HEK293 (cell line): Measurements from ENCODE around the gene NELL2.

Experiments used
- CTCF ChIA-PET: fragments of 350-600 bp; formaldehyde crosslinking; extraction: SDS; loops from one replicate; lab custom pipeline; 2021; ENCODE audit warnings: antibody characterized with exemption; lab: Yijun Ruan, JAX
- POLR2A ChIA-PET: fragments of 300-600 bp; formaldehyde crosslinking; extraction: SDS; loops from one replicate; lab custom pipeline; 2020; ENCODE audit warnings: antibody characterized with exemption, inconsistent platforms; lab: Yijun Ruan, JAX
- H3K27ac ChIP-seq: fragments of 200-500 bp; sonication (Bioruptor generic); 2 replicates; pipeline ENCODE4 v1.5.1; 2014; ENCODE audit warnings: low read depth, low read length, control low read depth, inconsistent platforms; ENCODE audit errors: extremely low read depth
- H3K36me3 ChIP-seq, 2 experiments: fragments of 200-500 bp in 1 of 2; sonication (Bioruptor generic) in 1 of 2; 1 replicate in 1 of 2; 2 replicates in 1 of 2; pipeline ENCODE4 v1.5.1; 2014 to 2017; ENCODE audit warnings: inconsistent platforms in 2 of 2, low read length in 2 of 2; ENCODE audit not compliant: control insufficient read depth in 2 of 2, insufficient read depth in 1 of 2
- H3K4me1 ChIP-seq: fragments of 200-500 bp; sonication (Bioruptor generic); 2 replicates; pipeline ENCODE4 v1.5.1; 2014; ENCODE audit warnings: mild to moderate bottlenecking, low read length, inconsistent platforms; ENCODE audit not compliant: control insufficient read depth, insufficient read depth
- H3K4me3 ChIP-seq: 2 replicates; pipeline ENCODE4 v1.5.1; 2011; ENCODE audit warnings: low read depth, mild to moderate bottlenecking, control low read depth, low read length, moderate library complexity
- H3K9me3 ChIP-seq: fragments of 200-500 bp; sonication (Bioruptor generic); 2 replicates; pipeline ENCODE4 v1.5.1; 2014; ENCODE audit warnings: low read depth, low read length, inconsistent platforms; ENCODE audit not compliant: control insufficient read depth, insufficient read depth
- AEBP2 ChIP-seq: fragments of 450-650 bp; formaldehyde crosslinking; IDR thresholded peaks from 2 replicates; pipeline ENCODE4 v1.5.1; 2016; ENCODE audit warnings: missing biosample characterization, missing genetic modification characterization, borderline replicate concordance
- HOXD13 ChIP-seq: sonication (generic); formaldehyde crosslinking; IDR thresholded peaks from 2 replicates; pipeline ENCODE4 v1.8.0; 2022; ENCODE audit warnings: missing genetic modification reagents, borderline replicate concordance
- MYNN ChIP-seq: fragments of 450-650 bp; formaldehyde crosslinking; IDR thresholded peaks from 2 replicates; pipeline ENCODE4 v1.5.1; 2016; ENCODE audit warnings: missing biosample characterization, missing genetic modification characterization, borderline replicate concordance
- OVOL3 ChIP-seq: fragments of 450-650 bp; formaldehyde crosslinking; IDR thresholded peaks from 2 replicates; pipeline ENCODE4 v1.5.1; 2016; ENCODE audit warnings: missing biosample characterization, missing genetic modification characterization
- PATZ1 ChIP-seq: fragments of 450-650 bp; formaldehyde crosslinking; IDR thresholded peaks from 2 replicates; pipeline ENCODE4 v1.5.1; 2016; ENCODE audit warnings: missing biosample characterization, missing genetic modification characterization
- RBAK ChIP-seq: fragments of 450-650 bp; formaldehyde crosslinking; IDR thresholded peaks from 2 replicates; pipeline ENCODE4 v1.5.1; 2016; ENCODE audit warnings: missing biosample characterization, missing genetic modification characterization
- SETDB1 ChIP-seq: IDR thresholded peaks from one replicate; pipeline ENCODE4 v1.6.1; 2017; ENCODE audit warnings: mild to moderate bottlenecking, low read length, moderate library complexity, mixed read lengths; ENCODE audit not compliant: insufficient read length
- SP7 ChIP-seq: fragments of 450-650 bp; formaldehyde crosslinking; IDR thresholded peaks from 2 replicates; pipeline ENCODE4 v1.5.1; 2016; ENCODE audit warnings: missing biosample characterization, missing genetic modification characterization
- ZBTB8A ChIP-seq: fragments of 450-650 bp; formaldehyde crosslinking; IDR thresholded peaks from 2 replicates; pipeline ENCODE4 v1.5.1; 2016; ENCODE audit warnings: missing biosample characterization, missing genetic modification characterization
- ZFP41 ChIP-seq: fragments of 450-650 bp; formaldehyde crosslinking; IDR thresholded peaks from 2 replicates; pipeline ENCODE4 v1.5.1; 2016; ENCODE audit warnings: missing biosample characterization, missing genetic modification characterization, borderline replicate concordance
- ZNF140 ChIP-seq: fragments of 450-650 bp; formaldehyde crosslinking; IDR thresholded peaks from 2 replicates; pipeline ENCODE4 v1.5.1; 2016; ENCODE audit warnings: missing biosample characterization, missing genetic modification characterization
- ZNF184 ChIP-seq: fragments of 450-650 bp; IDR thresholded peaks from 2 replicates; pipeline ENCODE4 v1.5.1; 2018; ENCODE audit warnings: missing biosample characterization, mild to moderate bottlenecking, missing genetic modification characterization
- ZNF302 ChIP-seq: fragments of 450-650 bp; formaldehyde crosslinking; IDR thresholded peaks from 2 replicates; pipeline ENCODE4 v1.5.1; 2016; ENCODE audit warnings: missing biosample characterization, missing genetic modification characterization, low read depth
- ZNF394 ChIP-seq: fragments of 450-650 bp; formaldehyde crosslinking; IDR thresholded peaks from 2 replicates; pipeline ENCODE4 v1.5.1; 2016; ENCODE audit warnings: missing biosample characterization, missing genetic modification characterization, mild to moderate bottlenecking, moderate library complexity, borderline replicate concordance
- ZNF426 ChIP-seq: fragments of 450-650 bp; formaldehyde crosslinking; IDR thresholded peaks from 2 replicates; pipeline ENCODE4 v1.5.1; 2017; ENCODE audit warnings: missing biosample characterization, missing genetic modification characterization, mild to moderate bottlenecking, inconsistent platforms, moderate library complexity
- ZNF560 ChIP-seq: fragments of 450-650 bp; formaldehyde crosslinking; IDR thresholded peaks from 2 replicates; pipeline ENCODE4 v1.5.1; 2017; ENCODE audit warnings: missing biosample characterization, missing genetic modification characterization, borderline replicate concordance
- ZNF585B ChIP-seq: fragments of 450-650 bp; formaldehyde crosslinking; IDR thresholded peaks from 2 replicates; pipeline ENCODE4 v1.5.1; 2016; ENCODE audit warnings: missing biosample characterization, missing genetic modification characterization
- TF ChIP-seq, protein P1 (sequence below): sonication (generic); formaldehyde crosslinking; IDR thresholded peaks from 2 replicates; pipeline ENCODE4 v1.8.1; 2022; ENCODE audit warnings: mild to moderate bottlenecking, moderate library complexity, missing genetic modification reagents

NELL2 gene

DNA sequence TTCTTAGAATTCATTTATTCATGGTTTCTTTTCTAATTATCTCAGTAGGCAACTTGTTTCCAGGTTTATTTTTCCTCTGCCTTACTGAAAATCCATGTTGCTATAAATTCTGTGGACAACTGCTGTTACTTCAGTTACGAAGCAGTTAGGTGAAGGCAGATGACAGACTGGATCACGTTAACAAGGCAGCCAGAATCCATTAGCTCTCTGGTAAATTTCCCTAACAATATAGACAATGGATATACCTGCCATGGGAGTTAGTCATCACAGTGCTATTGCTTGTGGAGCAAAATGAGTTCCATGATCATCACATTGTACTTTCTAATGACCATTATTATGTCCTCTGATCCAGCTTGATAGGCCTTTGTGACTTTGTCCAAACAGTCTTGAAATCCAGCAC lies 291.5 kb downstream of the NELL2 start:
- CTCF ChIA-PET: no interaction called here
- H3K4me1 ChIP-seq: no peaks in the 10 kb centered on the region
- TF ChIP-seq ZNF585B (no peak), ZNF140 (tag by site-specific recombination) (no peak), ZNF184 (tag by site-specific recombination) (no peak), MYNN (tag by site-specific recombination) (no peak), PATZ1 (tag by site-specific recombination) (no peak), AEBP2 (tag by site-specific recombination) (no peak), ZFP41 (no peak), HOXD13 (no peak), ZNF426 (no peak), SETDB1 (no peak), ZNF560 (no peak), SP7 (tag by site-specific recombination) (no peak)
- H3K27ac ChIP-seq: no peak overlapping the region
- H3K9me3 ChIP-seq: no peaks in the 10 kb centered on the region
- no peak overlapping the region for H3K4me3 ChIP-seq
- POLR2A ChIA-PET: no interaction called here
- no peaks in the 10 kb centered on the region for H3K36me3 ChIP-seq

GRCh38 chr12:44582521-44582920 lies 293.6 kb downstream of the NELL2 start:
- ChIA-PET POLR2A (no interaction called here), CTCF (interaction anchor here (0.9 kb wide), 1 partner anchor 104 kb away, joined by 3 read pairs; no protein-coding TSS in a partner anchor)
- H3K9me3 ChIP-seq: no peaks in the 10 kb centered on the region
- no peaks in the 10 kb centered on the region for H3K36me3 ChIP-seq
- TF ChIP-seq RBAK (tag by site-specific recombination): no peak
- H3K27ac ChIP-seq: no peak overlapping the region
- no peak overlapping the region for H3K4me3 ChIP-seq
- no peaks in the 10 kb centered on the region for H3K4me1 ChIP-seq

GRCh38 chr12:44581642-44582242 lies 294.4 kb downstream of the NELL2 start:
- no peak overlapping the region for H3K4me3 ChIP-seq
- TF ChIP-seq ZBTB8A (tag by site-specific recombination) (no peak), OVOL3 (tag by site-specific recombination) (no peak), ZNF302 (tag by site-specific recombination) (no peak), ZNF394 (tag by site-specific recombination) (no peak)
- TF ChIP-seq, protein P1, sequence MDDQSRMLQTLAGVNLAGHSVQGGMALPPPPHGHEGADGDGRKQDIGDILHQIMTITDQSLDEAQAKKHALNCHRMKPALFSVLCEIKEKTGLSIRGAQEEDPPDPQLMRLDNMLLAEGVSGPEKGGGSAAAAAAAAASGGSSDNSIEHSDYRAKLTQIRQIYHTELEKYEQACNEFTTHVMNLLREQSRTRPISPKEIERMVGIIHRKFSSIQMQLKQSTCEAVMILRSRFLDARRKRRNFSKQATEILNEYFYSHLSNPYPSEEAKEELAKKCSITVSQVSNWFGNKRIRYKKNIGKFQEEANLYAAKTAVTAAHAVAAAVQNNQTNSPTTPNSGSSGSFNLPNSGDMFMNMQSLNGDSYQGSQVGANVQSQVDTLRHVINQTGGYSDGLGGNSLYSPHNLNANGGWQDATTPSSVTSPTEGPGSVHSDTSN: no peak
- TF ChIP-seq, all 188 proteins: peak for 0
- H3K9me3 ChIP-seq: no peaks in the 10 kb centered on the region
- ChIA-PET POLR2A (no interaction called here), CTCF (interaction anchor here (0.9 kb wide), 1 partner anchor 103 kb away, joined by 3 read pairs; no protein-coding TSS in a partner anchor)
- no peaks in the 10 kb centered on the region for H3K36me3 ChIP-seq
- no peak overlapping the region for H3K27ac ChIP-seq
- H3K4me1 ChIP-seq: no peaks in the 10 kb centered on the region
